Measurements from ENCODE around the gene TSPAN18. TPM values are rescaled to one million over a fixed set of nuclear protein-coding genes. Genes with fewer than 3 reads are reported as not detected.
A peak's percentile ranks its signal among the peaks of the same experiment; 100 is the strongest.

Gene TSPAN18
- total and polyA plus RNA-seq, 7 donors, result 5.2 to 21.7 (median 8.0) TPM

GRCh38 chr11:44771252-44771734 lies 44.5 kb downstream of the TSPAN18 start:
- Histone ChIP-seq H3K9me3 (no peaks in the 10 kb centered on the region), H3K4me1 (no peaks in the 10 kb centered on the region), H3K27ac (no peak overlapping the region), H3K4me3 (no peak overlapping the region), H3K27me3 (ENCODE audit: insufficient read depth in 3 of 3, low read length in 2 of 3) (peaks cover 0 to 5% (median 0%) of the 10 kb centered on the region in 3 donors), H3K36me3 (ENCODE audit: insufficient read depth in 1 of 2, low read depth in 1 of 2) (no peaks in the 10 kb centered on the region)
- no peak for ATAC-seq
- no peak for DNase-seq
- intact Hi-C loops (cut with DNase I), result loop anchor here (5.0 to 10.0 kb wide), 2 partner anchors 149 to 216 kb away; no protein-coding TSS in a partner anchor
- TF ChIP-seq CTCF (IDR thresholded peaks at IDR 0.05), result no peak

DNA sequence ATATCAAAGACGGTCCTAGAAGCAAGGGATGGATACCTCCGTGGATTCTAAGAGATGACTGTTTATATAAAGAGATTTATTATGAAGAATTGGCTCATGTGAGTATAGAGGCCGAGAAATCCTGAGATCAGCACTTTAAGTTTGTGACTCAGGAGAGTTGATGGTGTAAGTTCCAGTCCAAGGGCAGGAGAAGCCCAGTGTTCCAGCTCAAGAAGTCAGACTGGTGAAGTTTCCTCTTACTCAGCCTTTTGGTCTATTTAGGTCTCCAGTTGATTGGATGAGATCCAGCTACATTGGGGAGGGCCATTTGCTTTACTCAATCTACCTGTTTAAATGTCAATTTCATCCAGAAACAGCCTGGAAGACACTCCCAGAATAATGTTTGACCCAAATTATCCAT lies 45.1 kb downstream of the TSPAN18 start:
- TF ChIP-seq CTCF (IDR thresholded peaks at IDR 0.05), result no peak
- Histone ChIP-seq H3K4me3 (no peak overlapping the region), H3K27me3 (ENCODE audit: insufficient read depth in 3 of 3, low read length in 2 of 3) (peaks cover 0 to 5% (median 0%) of the 10 kb centered on the region in 3 donors), H3K27ac (no peak overlapping the region), H3K9me3 (no peaks in the 10 kb centered on the region), H3K4me1 (no peaks in the 10 kb centered on the region), H3K36me3 (ENCODE audit: insufficient read depth in 1 of 2, low read depth in 1 of 2) (no peaks in the 10 kb centered on the region)
- 85 to 88% (median 85%) methylated on average over 3 of the region's 3 CpGs for WGBS, 3 donors
- ATAC-seq (no peak), DNase-seq (no peak)
- intact Hi-C loops (cut with DNase I), result loop anchor here (5.0 to 10.0 kb wide), 2 partner anchors 150 to 217 kb away; no protein-coding TSS in a partner anchor

DNA sequence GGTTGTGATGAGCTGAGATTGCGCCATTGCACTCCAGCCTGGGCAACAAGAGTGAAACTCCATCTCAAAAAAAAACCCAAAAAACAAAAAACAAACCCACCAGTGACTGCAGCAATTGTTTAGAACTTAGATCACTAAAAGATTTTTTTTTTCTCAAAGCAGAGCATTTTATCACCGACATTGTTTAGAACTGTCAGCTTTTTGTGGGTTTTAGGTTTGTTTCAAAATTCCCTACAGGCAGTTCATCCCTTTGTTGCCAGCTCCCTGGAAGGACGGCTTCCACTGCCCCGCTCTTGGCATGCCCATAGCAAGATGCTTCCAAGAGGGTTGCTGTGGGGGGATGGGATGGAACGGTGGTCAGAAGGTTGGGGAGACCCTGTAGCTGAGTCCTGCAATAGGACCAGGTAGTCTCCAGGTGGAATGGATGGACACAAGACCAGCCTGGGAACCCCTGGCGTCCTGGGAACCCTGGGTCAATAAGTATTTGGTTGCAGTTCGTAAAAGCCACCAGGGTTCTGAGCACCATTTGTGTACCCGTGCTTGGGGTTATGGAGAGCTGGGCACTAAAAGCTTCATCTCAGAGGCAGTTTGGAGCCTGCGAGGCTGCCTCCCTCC lies 46.7 kb downstream of the TSPAN18 start:
- no peaks in the 10 kb centered on the region for H3K36me3 ChIP-seq (ENCODE audit: insufficient read depth in 1 of 2, low read depth in 1 of 2)
- intact Hi-C loops (cut with DNase I), result loop anchor here (5.0 to 10.0 kb wide), 2 partner anchors 151 to 219 kb away; no protein-coding TSS in a partner anchor
- no peak for ATAC-seq
- no peaks in the 10 kb centered on the region for H3K9me3 ChIP-seq
- DNase-seq, result no peak
- WGBS, 3 donors, result 26 to 38% (median 34%) methylated on average over 9 of the region's 9 CpGs
- no peak overlapping the region for H3K27ac ChIP-seq
- TF ChIP-seq CTCF (IDR thresholded peaks at IDR 0.05), result no peak
- peaks cover 0 to 5% (median 0%) of the 10 kb centered on the region in 3 donors for H3K27me3 ChIP-seq (ENCODE audit: insufficient read depth in 3 of 3, low read length in 2 of 3)
- H3K4me3 ChIP-seq, result no peak overlapping the region
- H3K4me1 ChIP-seq, result no peaks in the 10 kb centered on the region

- H3K4me1 ChIP-seq, result no peaks in the 10 kb centered on the region
- H3K4me3 ChIP-seq, result no peak overlapping the region
- 7 to 15% (median 9%) methylated on average over 2 of the region's 2 CpGs for WGBS, 3 donors
- intact Hi-C loops (cut with DNase I), result loop anchor here (2.0 to 10.0 kb wide), 3 partner anchors 45 to 219 kb away; no protein-coding TSS in a partner anchor
- ATAC-seq (peak in 3 of 4 donors; percentile 27 to 46 (median 32)), DNase-seq (peak; percentile 51 to 67)
- no peaks in the 10 kb centered on the region for H3K36me3 ChIP-seq (ENCODE audit: insufficient read depth in 1 of 2, low read depth in 1 of 2)
- no peak for TF ChIP-seq CTCF (IDR thresholded peaks at IDR 0.05)
- no peak overlapping the region for H3K27ac ChIP-seq
- H3K27me3 ChIP-seq (ENCODE audit: insufficient read depth in 3 of 3, low read length in 2 of 3), result peaks cover 0 to 5% (median 0%) of the 10 kb centered on the region in 3 donors
- no peaks in the 10 kb centered on the region for H3K9me3 ChIP-seq
Measured at GRCh38 chr11:44774108-44774507, 47.3 kb downstream of the TSPAN18 start.
